D721Med (cell line): ENCODE measurements around the gene MBOAT1.
"Not testable (repeated sequence)": the region's sequence is repeated elsewhere in the genome, so short reads cannot be mapped to it uniquely, and the experiment has no call there.

Experiments used
- DNase-seq: peaks from one replicate; pipeline ENCODE4 v3.0.0; 2011; ENCODE audit warnings: low spot score; ENCODE audit not compliant: insufficient read length
- FAIRE-seq: peaks from 2 replicates; lab custom pipeline; 2011; peaks lifted over from hg19 to GRCh38; lab: Jason Lieb, UNC
- TF ChIP-seq, protein P1 (sequence below): IDR thresholded peaks from 2 replicates; pipeline ENCODE4 v1.5.1; 2012; ENCODE audit warnings: mild to moderate bottlenecking, control low read depth; ENCODE audit not compliant: insufficient read depth; ENCODE audit errors: missing control alignments

MBOAT1 gene

DNA sequence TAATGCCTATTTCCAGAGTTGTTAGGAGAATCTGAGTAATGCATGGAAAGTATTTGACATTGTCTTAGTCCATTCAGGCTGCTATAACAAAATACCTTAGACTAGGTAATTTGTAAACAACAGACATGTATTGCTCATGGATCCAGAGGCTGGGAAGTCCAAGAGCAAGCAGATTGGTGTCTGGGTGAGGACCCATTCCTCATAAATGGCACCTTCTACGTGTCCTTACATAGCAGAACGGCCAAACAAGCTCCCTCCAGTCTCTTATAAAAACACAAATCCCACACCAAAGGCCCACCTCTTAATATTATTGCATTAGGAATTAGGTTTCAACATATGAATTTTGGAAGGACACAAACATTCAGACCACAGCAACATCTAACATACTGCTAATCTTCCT is 30.2 kb downstream of the MBOAT1 start:
- TF ChIP-seq, protein P1, sequence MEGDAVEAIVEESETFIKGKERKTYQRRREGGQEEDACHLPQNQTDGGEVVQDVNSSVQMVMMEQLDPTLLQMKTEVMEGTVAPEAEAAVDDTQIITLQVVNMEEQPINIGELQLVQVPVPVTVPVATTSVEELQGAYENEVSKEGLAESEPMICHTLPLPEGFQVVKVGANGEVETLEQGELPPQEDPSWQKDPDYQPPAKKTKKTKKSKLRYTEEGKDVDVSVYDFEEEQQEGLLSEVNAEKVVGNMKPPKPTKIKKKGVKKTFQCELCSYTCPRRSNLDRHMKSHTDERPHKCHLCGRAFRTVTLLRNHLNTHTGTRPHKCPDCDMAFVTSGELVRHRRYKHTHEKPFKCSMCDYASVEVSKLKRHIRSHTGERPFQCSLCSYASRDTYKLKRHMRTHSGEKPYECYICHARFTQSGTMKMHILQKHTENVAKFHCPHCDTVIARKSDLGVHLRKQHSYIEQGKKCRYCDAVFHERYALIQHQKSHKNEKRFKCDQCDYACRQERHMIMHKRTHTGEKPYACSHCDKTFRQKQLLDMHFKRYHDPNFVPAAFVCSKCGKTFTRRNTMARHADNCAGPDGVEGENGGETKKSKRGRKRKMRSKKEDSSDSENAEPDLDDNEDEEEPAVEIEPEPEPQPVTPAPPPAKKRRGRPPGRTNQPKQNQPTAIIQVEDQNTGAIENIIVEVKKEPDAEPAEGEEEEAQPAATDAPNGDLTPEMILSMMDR: no peak
- FAIRE-seq: no peak

DNA sequence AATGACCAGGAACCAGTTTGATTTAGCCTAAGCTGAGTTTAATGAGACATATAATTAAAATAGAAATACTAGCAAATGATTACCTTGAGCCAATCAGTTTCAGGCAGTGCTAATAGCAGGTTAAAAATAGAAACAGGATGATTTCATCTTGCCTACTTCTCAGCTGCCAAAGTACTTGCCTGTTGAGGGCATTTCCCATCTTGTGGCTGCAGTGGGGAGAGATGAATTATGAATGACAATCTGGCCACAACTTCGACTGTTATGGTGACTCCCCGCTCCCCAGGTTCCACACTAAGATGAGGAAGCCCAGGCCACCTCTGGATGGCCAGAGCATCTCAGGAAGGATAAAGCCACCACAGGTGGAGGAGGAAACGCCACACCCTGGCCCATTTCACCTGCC is 31.3 kb downstream of the MBOAT1 start:
- DNase-seq: no peak
- FAIRE-seq: no peak
- TF ChIP-seq, protein P1: no peak

More for the DNA sequence above, 30.2 kb downstream of the MBOAT1 start:
- no peak for DNase-seq

DNA sequence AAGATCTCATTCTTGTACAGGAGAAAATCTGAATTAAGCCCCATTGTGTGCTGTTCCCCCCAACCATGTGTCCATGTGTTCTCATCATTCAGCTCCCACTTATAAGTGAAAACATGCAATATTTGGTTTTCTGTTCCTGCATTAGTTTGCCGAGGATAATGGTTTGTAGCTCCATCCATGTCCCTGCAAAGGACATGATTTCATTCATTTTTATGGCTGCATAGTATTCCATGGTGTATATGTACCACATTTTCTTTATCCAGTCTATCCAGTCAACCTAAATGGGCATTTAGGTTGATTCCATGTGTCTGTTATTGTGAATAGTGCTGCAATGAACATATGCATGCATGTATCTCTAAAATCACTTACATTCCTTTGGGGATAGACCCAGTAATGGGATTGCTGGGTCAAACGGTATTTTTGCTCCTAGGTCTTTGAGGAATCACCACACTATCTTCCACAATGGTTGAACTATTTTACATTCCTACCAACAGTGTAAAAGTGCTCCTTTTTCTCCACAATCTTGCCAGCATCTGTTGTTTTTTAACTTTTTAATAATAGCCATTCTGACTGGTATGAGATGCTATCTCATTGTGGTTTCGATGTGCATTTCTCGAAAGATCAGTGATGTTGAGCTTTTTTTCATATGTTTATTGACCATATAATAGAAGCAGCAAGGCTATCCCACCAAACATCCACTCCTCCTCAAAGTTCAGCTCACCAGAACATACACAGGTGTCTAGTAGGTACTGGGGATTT is 32.8 kb downstream of the MBOAT1 start:
- not testable (repeated sequence) for FAIRE-seq, DNase-seq

DNA sequence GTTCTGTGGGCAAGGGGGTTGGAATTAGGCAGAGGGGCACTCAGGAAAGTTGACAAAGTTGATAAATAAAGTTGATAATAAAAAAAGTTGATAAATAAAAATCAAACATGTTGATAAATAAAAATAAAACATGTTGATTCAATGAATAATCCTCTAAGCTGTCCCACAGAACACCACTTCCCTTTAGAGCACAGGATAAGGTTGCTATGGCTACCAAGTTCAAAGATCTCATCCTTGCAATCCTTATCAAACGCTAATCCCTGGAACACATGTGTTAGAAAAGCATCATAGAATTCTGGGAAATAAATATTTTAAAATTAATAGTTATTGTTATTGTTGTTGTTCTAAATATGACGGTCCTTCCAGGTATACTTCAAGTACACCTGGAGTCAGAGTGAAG is 33.9 kb downstream of the MBOAT1 start:
- no peak for FAIRE-seq
- TF ChIP-seq, protein P1: no peak
- no peak for DNase-seq

DNA sequence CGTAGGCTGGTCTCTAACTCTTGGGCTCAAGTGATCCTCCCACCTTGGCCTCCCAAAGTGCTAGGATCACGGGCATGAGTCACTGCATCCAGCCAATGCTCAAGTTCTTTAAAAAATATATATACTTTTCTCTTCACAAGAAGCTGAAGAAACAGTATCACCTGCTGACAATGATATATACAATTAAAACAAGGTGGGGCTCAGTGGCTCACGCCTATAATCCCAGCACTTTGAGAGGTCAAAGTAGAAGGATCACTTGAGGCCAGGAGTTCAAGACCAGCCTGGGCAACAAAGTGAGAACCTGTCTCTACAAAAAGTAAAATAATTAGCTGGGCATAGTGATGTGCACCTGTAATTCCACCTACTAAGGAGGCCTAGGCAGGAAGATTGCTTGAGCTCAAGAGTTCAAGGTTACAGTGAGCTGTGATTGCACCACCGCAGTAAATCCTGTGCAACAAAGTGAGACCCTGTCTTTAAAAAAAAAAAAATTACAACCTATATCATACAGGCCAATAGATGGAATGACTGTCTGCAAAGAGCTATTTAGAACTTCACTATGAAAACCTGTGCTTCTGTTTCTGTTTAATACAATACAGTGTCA is 36.4 kb downstream of the MBOAT1 start:
- TF ChIP-seq, protein P1: no peak
- no peak for FAIRE-seq
- no peak for DNase-seq

DNA sequence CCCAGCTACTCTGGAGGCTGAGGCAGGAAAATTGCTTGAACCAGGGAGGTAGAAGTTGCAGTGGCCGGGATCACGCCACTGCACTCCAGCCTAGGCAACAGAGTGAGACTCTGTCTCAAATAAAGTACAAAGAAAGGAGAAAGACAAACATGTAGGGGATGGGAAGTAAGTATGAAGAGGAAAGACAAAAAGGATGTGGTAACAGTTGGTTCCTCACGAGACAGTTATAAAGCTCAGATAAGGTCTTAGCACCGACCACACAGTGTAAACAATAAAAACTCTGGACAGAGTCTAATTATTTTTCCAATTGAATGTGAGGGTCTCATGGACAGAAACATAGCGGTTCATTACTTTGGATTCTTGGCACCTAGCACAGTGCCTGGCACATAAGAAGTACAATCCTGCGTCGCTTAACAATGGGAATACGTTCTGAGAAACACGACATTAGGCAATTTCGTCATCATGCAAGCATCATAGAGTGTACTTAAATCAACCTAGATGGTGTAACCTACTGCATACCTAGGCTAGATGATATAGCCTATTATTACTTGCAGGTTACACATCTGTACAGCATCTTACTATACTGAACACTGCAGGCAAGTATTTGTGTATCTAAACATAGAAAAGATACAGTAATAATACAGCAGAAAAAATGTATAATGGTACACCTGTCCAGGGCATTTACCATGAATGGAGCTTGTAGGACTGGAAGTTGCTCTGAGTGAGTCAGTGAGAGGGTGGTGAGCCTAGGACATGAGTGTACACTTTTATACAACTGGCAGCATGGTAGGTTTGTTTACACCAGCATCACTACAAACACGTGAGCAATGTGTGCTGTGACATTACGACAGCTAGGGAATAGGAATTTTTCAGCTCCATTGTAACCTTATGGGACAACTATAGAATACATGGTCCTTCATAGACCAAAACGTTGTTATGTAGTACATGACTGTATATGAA is 38.2 kb downstream of the MBOAT1 start:
- no peak for DNase-seq
- no peak for FAIRE-seq
- TF ChIP-seq, protein P1: no peak

DNA sequence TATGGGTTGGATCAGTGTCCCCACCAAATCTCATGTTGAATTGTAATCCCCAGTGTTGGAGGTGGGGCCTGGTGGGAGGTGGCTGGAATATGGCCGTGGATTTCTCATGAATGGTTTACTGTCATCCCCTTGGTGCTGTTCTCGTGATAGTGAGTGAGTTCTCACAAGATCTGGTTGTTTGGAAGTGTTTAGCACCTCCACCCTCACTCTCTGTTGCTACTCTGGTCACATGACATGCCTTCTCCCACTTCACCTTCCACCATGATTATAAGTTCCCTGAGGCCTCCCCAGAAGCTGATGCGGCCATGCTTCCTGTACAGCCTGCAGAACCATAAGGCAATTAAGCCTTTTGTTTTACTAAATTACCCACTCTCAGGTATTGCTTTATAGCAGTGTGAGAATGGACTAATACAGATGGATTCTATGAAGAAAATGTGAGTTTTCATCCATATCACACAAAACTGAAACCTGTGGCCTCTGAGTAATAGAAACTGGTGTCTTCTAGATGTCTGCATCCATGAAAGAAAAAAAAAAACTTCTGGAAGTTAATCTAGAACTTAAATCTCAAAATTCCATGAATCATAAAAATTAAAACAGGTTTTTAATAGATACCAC is 39.3 kb downstream of the MBOAT1 start:
- DNase-seq (no peak), FAIRE-seq (no peak)

More for the DNA sequence above, 39.3 kb downstream of the MBOAT1 start:
- TF ChIP-seq, protein P1: no peak
